ENCODE measurements around the gene CD79B. TPM values are rescaled to one million over a fixed set of nuclear protein-coding genes. Genes with fewer than 3 reads are reported as not detected.

CD79B gene
- total RNA-seq, 1 experiment from 2014 or later = 0.59 TPM

DNA sequence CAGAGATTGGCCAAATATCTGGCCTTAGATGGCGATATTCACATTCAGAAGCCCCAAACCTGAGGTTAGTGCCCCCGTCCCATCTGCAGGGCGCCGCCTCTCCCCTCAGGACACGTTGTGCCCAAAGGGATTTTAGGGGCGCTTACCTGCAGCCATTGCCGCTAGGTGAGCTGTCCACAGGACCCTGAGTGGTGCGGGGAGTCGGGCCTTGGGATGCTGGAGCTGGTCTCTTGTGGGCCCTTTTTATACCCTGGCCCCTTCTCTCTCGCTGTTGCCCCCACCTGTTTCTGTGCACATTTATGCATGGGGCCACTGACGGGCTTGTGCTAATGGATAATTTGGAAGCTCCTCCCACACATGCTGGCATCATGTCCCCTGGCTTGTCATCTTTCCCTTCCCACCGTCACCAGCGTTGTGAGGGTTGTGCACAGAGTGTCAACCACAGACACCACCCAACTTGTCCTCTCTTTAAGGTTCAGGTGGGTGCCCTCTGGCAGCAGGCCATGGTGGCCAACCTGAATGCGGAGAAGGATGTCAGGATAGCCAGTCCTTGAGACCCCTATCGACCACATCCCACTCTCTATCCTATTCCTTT, 21.0 kb downstream of the CD79B start, which contains the start of gene CSHL1:
TSS of gene CSHL1 (minus strand) at position 218 of the 595 bp plus-strand sequence. CDS start at position 156, 62 bp downstream.
- RAD21 ChIA-PET (ENCODE audit: low non-redundant PET in 1 of 2, low total read pairs in 2 of 2, uncharacterized antibody in 2 of 2, unreplicated experiment in 2 of 2) = interaction anchor here (1.5 to 2.3 kb wide), 2 partner anchors 36 to 222 kb away, joined by 4 to 7 read pairs; no protein-coding TSS in a partner anchor
- no peak within 1 kb of the TSS for H2AFZ ChIP-seq (ENCODE audit: low read depth, low read length, poor library complexity, severe bottlenecking)
- no peak within 1 kb of the TSS for H3K4me2 ChIP-seq (ENCODE audit: low read length)
- TF ChIP-seq POLR2AphosphoS5 (IDR thresholded peaks at IDR 0.05; ENCODE audit: low read depth, low read length) (no peak), POLR2A (IDR thresholded peaks at IDR 0.05; ENCODE audit: borderline replicate concordance, extremely low read depth, insufficient read depth, insufficient read length) (no peak), JUND (IDR thresholded peaks at IDR 0.05) (no peak), SRF (IDR thresholded peaks at IDR 0.05; ENCODE audit: low read depth) (no peak), ELF1 (IDR thresholded peaks at IDR 0.05; ENCODE audit: borderline replicate concordance, low read depth) (no peak), CBX3 (IDR thresholded peaks at IDR 0.05; ENCODE audit: low read depth) (no peak), SIN3A (IDR thresholded peaks at IDR 0.05; ENCODE audit: low read depth) (no peak), YY1 (IDR thresholded peaks at IDR 0.05; ENCODE audit: extremely low read depth, insufficient replicate concordance, low read depth, low read length) (no peak), EZH2phosphoT487 (IDR thresholded peaks at IDR 0.05; ENCODE audit: borderline replicate concordance) (no peak), ZFX (IDR thresholded peaks at IDR 0.05) (no peak), CEBPB (IDR thresholded peaks at IDR 0.05; ENCODE audit: low read depth) (no peak), TCF7L2 (IDR thresholded peaks at IDR 0.05; ENCODE audit: borderline replicate concordance, extremely low read depth, insufficient read depth, insufficient read length) (no peak), RAD21 (IDR thresholded peaks at IDR 0.05; ENCODE audit: low read depth) (no peak), SP1 (IDR thresholded peaks at IDR 0.05; ENCODE audit: low read depth) (no peak), EZH2 (IDR thresholded peaks at IDR 0.05) (no peak)
- TF ChIP-seq, protein P1, sequence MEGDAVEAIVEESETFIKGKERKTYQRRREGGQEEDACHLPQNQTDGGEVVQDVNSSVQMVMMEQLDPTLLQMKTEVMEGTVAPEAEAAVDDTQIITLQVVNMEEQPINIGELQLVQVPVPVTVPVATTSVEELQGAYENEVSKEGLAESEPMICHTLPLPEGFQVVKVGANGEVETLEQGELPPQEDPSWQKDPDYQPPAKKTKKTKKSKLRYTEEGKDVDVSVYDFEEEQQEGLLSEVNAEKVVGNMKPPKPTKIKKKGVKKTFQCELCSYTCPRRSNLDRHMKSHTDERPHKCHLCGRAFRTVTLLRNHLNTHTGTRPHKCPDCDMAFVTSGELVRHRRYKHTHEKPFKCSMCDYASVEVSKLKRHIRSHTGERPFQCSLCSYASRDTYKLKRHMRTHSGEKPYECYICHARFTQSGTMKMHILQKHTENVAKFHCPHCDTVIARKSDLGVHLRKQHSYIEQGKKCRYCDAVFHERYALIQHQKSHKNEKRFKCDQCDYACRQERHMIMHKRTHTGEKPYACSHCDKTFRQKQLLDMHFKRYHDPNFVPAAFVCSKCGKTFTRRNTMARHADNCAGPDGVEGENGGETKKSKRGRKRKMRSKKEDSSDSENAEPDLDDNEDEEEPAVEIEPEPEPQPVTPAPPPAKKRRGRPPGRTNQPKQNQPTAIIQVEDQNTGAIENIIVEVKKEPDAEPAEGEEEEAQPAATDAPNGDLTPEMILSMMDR (IDR thresholded peaks at IDR 0.05 in 2 of 3, conservative IDR thresholded peaks at IDR 0.05 in 1 of 3; ENCODE audit: borderline replicate concordance in 1 of 3, insufficient read depth in 1 of 3, low read depth in 2 of 3, low read length in 2 of 3) = no peak
- TF ChIP-seq, protein P2, sequence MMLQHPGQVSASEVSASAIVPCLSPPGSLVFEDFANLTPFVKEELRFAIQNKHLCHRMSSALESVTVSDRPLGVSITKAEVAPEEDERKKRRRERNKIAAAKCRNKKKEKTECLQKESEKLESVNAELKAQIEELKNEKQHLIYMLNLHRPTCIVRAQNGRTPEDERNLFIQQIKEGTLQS (IDR thresholded peaks at IDR 0.05) = no peak
- TF ChIP-seq, protein P3, sequence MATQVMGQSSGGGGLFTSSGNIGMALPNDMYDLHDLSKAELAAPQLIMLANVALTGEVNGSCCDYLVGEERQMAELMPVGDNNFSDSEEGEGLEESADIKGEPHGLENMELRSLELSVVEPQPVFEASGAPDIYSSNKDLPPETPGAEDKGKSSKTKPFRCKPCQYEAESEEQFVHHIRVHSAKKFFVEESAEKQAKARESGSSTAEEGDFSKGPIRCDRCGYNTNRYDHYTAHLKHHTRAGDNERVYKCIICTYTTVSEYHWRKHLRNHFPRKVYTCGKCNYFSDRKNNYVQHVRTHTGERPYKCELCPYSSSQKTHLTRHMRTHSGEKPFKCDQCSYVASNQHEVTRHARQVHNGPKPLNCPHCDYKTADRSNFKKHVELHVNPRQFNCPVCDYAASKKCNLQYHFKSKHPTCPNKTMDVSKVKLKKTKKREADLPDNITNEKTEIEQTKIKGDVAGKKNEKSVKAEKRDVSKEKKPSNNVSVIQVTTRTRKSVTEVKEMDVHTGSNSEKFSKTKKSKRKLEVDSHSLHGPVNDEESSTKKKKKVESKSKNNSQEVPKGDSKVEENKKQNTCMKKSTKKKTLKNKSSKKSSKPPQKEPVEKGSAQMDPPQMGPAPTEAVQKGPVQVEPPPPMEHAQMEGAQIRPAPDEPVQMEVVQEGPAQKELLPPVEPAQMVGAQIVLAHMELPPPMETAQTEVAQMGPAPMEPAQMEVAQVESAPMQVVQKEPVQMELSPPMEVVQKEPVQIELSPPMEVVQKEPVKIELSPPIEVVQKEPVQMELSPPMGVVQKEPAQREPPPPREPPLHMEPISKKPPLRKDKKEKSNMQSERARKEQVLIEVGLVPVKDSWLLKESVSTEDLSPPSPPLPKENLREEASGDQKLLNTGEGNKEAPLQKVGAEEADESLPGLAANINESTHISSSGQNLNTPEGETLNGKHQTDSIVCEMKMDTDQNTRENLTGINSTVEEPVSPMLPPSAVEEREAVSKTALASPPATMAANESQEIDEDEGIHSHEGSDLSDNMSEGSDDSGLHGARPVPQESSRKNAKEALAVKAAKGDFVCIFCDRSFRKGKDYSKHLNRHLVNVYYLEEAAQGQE (IDR thresholded peaks at IDR 0.05; ENCODE audit: low read depth) = no peak
- TF ChIP-seq, protein P4, sequence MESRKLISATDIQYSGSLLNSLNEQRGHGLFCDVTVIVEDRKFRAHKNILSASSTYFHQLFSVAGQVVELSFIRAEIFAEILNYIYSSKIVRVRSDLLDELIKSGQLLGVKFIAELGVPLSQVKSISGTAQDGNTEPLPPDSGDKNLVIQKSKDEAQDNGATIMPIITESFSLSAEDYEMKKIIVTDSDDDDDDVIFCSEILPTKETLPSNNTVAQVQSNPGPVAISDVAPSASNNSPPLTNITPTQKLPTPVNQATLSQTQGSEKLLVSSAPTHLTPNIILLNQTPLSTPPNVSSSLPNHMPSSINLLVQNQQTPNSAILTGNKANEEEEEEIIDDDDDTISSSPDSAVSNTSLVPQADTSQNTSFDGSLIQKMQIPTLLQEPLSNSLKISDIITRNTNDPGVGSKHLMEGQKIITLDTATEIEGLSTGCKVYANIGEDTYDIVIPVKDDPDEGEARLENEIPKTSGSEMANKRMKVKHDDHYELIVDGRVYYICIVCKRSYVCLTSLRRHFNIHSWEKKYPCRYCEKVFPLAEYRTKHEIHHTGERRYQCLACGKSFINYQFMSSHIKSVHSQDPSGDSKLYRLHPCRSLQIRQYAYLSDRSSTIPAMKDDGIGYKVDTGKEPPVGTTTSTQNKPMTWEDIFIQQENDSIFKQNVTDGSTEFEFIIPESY (IDR thresholded peaks at IDR 0.05; ENCODE audit: extremely low read depth, insufficient replicate concordance, low read length) = no peak
- no peaks in the 10 kb centered on the region for H3K36me3 ChIP-seq (ENCODE audit: control insufficient read depth in 1 of 2, insufficient read depth in 2 of 2, low read length in 2 of 2)
- H3K79me2 ChIP-seq (ENCODE audit: insufficient read depth, low read length) = no peaks in the 10 kb centered on the region
- intact Hi-C loops (cut with micrococcal nuclease) = loop anchor here (5.0 kb wide), 1 partner anchor 371 kb away; no protein-coding TSS in a partner anchor
- CTCF ChIA-PET = interaction anchor here (0.6 to 3.6 kb wide), 11 partner anchors 8 to 303 kb away, joined by 3 to 28 read pairs (median 6); partner anchors contain the start of gene GH1
- POLR2A ChIA-PET = interaction anchor here (1.4 kb wide), 1 partner anchor 234 kb away, joined by 5 read pairs; no protein-coding TSS in a partner anchor
- no peaks in the 10 kb centered on the region for H3K9me2 ChIP-seq (ENCODE audit: insufficient read depth)
- no peak for DNase-seq (ENCODE audit: low read depth, low spot score)
- H3K4me3 ChIP-seq (replicated peaks in 1 of 2; ENCODE audit: low read depth in 1 of 2, low read length in 2 of 2) = no peak within 1 kb of the TSS
- no peak for ATAC-seq
- H3K27ac ChIP-seq (ENCODE audit: low read depth, low read length) = no peak within 1 kb of the TSS
- H3K9me3 ChIP-seq (ENCODE audit: control insufficient read depth in 1 of 2, insufficient read depth in 1 of 2, low read depth in 1 of 2, low read length in 2 of 2) = no peaks in the 10 kb centered on the region
- no peaks in the 10 kb centered on the region for H4K20me1 ChIP-seq (ENCODE audit: insufficient read depth)
- no peak within 1 kb of the TSS for H3K9ac ChIP-seq (ENCODE audit: low read length)
- H3K4me1 ChIP-seq (ENCODE audit: control insufficient read depth in 1 of 2, insufficient read depth in 2 of 2, low read length in 2 of 2) = no peaks in the 10 kb centered on the region
- no peaks in the 10 kb centered on the region; the same call in 1 of the 2 replicates for H3K27me3 ChIP-seq (ENCODE audit: insufficient read depth, low read length)
- no TSS peak for BruUV-seq (replicated peaks)

Measured in HCT116 (cell line).